Stimulated activated CD4-positive, alpha-beta T cell treated with anti-CD3 and anti-CD28 coated beads, Interleukin-1b, Interleukin-23, amount 100 ng/mL, for 1 hour (primary cell): ENCODE data around the gene KRT6A.

Experiments used
- DNase-seq, 2 donors: peaks; one replicate each; pipeline ENCODE4 v3.0.0-alpha.2; 2020; ENCODE audit warnings: low read depth in 2 of 2

The KRT6A gene

DNA sequence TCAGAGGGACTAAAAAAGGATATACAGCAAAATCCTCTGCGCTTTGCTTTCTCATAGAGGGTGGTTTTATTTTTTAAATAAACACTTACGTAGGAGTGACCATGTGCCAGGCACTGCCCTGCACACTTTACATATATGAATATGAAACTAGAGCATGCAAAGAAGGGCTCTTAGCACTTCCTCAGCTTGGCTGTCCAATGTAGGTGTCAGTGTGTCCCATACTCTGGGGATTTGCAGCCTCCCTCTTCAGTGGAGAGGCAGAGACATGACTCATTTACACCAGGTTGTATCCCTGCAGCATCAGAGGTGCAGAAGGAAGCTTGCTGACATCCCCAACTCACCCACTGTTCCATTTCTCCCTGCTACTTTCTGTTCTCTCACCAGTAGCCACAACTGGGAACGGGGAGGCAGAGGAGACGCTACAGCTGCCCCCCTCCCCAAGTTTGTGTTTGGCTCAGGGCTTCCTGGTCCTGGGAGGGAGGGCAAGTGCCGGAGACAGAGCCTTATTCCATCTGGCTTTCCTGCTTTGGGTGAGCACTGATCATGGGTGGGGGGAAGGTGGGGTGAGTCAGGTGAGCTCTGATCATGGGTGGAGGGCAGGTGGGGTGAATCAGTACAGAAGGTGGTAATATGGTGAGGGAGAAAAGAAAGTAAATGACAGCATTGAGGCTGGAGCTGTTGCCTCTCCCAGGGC lies 32.0 kb upstream of the KRT6A start:
- DNase-seq = no peak

DNA sequence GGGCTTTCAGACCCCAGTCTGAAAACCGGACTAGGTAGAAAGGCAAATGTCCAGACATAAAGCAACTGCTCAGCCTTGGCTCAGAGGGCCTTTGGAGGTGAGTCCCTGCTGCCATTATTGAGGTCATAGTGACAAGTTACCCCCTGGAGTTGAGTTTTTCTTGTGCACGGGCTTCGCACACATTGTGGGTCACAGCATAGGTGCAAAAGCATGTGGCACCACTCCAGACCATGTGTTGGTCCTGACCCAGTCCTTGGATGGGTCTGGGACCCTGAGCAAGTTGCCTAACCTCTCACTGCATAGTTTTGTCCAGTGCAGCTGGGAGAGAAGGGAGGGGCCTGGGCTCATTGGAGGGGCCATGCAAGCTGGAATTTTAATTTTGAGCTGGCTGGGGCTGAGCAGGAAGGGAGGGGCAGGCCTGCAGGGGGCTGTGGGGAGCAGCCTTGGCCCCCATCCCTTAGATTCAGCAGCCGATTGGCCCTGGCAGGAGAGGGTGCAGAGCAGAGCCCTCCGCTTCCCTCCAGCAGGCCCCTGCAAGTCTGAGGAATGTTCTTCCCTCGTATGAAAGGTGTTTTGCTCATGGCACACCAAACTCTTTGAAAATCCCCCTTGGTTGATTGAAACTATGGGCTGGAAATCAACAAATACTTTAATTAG lies 31.3 kb upstream of the KRT6A start:
- no peak for DNase-seq

DNA sequence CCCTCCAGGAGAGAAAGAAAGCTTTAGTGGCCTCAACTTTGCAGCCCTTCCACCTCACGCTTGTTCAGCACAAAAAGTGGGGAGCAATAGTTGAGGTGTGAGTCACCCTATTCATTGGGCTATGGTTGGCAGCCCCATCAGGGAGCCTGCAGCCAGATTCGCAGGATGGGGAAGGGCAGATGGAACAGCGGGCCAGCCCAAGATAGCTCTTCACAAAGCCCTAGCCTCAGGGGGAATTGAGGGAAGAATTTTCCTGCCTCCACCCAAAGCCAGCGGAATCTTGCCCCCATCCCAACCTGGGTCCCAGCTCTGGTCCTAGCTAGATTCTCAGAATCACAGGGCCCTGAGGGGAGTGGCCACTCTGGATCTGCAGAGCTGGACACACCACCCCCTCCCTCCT lies 30.8 kb upstream of the KRT6A start:
- DNase-seq = no peak

DNA sequence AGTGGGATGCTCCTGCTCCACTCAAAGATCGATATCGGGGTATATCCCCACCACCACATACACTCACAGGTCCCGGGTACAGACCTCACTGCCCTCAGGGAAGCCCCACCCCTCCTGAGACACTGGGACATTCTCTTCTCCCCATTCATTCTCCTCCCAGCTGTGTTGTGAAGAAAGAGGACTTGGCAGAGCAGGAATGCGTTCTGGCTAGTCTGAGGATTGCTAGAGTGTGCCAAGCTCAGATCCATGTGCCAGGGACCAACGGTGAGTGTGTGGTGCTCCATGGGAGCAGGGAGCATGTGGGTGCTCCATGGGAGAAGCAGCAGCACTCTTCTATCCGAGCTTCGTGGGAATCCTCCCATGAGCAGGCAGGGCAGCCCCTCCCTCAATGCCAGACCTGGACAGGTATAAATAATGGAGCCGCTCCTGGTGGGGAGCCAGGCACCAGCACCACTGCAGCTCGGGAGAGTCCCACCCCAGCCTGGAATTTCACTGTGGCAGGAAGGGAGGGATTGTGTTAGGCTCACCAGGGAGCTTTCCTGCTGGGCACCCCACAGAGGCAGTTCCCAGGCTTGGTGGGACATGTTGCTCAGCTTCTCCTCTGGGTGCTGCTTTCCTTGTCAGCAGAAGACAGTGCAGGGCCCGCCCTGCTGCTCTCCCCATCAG lies 29.4 kb upstream of the KRT6A start:
- no peak for DNase-seq

DNA sequence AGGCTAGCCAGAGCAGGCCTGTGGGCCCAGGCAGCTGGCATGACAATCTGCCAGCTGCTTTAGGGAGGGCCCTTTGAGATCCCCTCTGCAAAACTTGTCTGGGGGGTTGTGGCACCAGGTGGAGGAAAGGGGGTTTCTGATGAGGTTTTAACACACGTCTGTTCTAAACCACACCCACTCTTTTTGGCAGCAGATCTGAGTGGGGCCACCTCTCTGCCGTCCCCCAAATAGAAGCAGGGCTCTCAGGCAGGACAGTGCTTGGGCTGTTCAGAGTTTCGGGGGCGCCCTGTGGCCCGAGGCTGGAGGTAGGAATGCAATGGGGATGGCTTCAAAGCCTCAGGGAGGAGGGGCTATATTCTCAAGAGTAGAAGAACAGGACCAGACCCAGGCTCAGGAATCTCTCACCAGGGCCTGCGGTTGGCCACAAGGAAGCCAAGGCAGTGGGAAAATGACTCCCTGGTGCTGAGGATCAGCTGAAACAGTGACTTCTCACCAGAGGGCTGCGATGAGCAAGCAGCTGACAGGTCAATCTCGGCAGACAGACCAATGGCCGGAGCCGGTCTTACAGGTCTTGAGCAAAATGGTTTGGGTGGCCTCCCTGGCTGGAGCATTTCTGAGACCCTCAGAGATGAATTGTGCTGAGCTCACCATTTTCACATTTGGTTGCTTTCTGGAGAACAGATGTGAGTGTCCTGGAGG lies 28.7 kb upstream of the KRT6A start:
- no peak for DNase-seq

DNA sequence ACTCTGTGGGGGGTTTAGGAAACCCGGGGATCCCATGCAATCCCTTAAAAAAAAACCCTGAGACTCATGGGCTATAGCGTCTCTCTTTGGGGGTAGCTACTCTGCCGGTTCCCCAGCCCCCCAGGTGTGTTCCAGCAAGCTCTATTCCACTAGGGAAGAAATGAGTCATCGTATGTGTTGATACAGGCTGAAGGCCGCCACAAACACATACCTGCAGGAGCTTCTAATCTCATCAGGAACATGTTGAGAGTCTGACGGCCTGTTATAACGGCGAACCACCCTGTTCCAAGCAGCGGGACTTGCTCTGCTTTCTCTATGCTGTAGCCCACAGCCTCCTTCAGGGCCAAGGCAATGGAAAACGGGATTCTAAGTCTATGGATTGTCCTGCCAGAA lies 28.1 kb upstream of the KRT6A start:
- DNase-seq = no peak

DNA sequence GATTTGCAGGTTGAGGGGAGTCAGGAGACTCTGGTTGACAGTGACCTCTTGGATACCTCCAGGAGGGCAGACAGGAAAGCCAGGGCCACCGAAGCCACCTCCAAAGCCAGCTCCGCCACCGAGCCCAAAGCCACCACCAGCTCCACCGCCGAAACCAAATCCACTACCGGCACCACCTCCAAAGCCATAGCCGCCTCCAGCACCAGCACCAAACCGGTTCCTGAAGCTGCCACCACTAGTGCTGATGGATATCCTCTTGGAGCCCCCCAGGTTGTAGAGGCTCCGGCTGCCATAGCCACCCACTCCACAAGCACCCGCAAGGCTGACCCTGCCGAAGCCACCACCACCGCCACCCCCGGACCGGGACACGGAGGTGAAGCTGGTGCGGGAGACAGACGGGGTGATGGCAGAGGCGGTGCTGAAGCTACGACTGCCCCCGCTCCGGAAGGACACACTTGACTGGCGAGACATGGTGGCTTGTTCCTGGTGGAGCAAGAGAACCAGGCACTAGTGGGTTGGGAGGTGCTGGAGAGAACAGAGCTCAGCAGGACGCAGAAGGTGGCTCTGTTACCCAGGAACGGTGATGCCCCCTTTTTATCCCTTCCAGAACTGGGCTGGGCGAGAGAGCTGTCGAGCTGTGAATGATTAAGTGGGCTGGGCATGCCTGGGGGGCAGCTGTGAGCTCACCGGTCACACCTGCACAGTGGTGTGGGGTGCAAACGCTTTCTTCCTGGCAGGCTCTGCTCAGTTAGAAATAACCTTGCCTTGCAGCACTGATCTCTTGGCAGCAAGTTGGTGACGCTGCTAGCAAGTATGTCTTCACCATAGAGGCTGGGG lies 27.0 kb upstream of the KRT6A start, which contains the start of gene KRT5:
TSS of gene KRT5 (minus strand) at position 569 of the 837 bp plus-strand sequence. CDS start at position 471, 98 bp downstream.
- no peak for DNase-seq

DNA sequence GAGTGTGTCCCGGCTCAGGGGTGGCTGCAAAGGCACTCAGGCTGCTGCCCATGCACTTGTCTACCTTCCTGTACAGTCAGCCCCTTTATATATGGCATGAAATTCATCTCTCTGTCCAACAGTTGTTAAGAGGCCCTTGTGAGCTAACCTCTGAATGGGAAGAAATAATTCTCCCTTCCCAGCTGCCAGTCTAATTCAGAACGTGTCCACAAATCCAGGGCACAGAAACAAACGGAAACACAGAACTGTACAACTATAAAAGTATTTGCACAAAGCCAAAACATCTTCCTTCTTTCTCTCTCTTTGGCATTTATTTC lies 26.3 kb upstream of the KRT6A start:
- no peak for DNase-seq

DNA sequence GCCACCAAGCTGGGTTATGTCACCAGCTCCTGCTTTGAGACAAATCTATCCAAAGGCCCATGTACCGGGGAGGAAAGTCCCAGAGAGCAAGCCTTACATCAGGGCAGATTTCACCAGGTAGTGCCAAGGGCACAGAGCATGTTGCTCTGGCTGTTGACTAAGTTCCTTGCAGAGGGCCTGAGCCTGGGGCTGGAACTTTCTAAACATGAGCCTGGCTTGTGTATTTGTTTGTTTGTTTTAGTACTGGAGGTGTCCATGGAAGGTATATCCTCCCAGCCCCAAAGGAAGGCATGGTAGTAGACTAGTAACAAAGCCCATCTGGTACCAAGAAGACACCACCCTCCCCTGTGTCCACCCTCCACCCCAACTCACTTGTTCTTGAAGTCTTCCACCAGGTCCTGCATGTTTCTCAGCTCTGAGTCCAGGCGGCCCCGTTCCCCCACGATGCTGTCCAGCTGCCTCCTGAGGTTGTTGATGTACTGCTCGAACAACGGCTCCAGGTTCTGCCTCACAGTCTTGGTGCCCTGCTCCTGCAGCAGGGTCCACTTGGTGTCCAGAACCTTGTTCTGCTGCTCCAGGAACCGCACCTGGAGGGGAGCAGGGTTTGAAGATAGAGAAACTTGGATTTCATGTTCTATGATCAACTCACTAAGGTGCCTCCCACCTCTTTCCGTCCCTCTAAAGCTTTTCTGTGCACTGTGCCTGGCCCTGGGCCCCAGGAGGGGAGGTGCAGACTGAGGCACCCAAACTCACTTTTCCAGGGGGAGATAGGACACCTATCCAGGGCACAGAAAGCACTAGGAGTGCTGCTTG lies 25.7 kb upstream of the KRT6A start:
- DNase-seq = no peak

DNA sequence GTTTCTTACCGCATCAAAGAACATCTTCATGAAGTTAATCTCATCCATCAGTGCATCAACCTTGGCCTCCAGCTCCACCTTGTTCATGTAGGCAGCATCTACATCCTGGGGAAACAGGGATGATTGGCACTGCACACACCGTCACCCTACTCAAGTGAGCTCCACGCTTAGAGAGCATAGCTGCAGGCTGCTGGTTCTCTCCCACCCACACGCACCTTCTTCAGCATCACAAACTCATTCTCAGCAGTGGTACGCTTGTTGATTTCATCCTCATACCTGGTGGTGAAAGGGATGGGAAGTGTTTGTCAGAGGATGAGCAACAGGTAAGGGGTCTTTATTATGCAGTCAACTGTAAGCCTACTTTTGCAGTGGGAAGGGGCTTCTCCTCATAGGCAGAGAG lies 24.8 kb upstream of the KRT6A start:
- no peak for DNase-seq

DNA sequence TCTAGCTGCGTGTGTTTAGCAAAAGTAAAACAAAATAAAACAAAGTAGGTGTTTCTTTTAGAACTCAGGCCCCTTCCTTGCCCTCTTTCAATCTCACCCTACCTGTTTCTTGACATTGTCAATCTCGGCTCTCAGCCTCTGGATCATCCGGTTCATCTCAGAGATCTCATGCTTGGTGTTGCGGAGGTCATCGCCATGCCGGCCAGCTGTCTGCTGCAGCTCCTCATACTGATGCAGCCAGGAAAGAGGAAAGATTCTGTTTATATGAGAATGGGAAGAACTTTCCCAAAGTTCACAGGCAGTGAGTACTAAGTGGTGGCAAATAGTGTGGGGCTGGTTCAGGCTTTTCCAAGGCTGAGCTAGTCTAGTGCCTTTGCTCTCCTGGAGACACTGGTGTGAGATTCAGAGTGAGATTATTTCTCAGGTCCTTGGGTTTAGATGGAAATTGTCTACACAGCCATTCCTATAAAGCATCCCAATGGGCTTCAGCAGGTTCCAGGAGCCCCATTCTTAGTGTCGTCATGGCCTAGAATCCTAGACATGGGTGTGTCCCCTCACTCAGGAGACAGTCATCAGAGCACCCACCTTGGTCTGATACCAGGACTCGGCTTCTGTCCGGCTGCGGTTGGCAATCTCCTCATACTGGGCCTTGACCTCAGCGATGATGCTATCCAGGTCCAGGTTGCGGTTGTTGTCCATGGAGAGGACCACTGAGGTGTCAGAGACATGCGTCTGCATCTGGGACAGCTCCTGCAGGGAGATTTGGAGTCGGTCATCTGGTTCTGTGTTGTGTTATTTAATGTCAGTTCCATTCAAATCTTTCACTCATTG lies 24.2 kb upstream of the KRT6A start:
- no peak for DNase-seq

DNA sequence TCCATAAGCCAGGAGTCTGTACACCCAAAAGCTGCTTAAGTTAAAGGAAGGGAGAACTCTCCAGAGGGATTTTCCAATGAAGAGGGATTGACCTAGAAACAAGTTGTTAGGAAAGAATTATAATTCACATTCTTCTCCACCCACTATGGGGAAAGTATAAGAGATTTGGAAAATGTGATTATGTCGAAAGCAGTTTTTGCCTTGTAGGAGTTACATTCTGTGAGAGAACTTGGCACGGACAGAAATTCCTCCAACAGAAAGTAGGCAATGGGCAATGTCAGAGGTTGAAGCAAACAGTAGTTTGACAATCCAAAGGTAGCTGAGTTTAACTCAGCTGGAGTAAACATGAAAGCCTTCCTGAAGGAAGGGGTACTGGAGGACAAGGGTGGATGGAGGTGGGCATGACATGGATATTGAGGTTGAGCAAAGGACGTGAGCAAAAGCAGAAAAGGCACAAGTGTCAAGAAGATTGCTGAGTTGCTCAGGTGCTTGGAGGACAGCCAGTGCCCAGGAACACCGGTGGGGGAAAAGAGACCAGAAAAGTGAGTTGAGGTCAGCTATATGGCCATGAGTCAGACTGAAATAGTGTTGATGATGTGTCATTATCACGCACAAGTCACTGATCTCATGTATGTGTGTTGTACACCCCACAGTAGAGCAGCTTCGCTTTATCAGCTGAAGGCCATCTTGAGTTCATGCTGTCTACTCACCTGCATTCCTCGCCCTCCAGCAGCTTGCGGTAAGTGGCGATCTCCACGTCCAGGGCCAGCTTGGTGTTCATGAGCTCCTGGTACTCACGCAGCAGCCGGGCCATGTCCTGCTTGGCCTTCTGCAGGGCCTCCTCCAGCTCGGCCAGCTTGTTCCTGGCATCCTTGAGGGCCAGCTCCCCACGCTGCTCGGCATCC lies 23.1 kb upstream of the KRT6A start:
- no peak for DNase-seq

DNA sequence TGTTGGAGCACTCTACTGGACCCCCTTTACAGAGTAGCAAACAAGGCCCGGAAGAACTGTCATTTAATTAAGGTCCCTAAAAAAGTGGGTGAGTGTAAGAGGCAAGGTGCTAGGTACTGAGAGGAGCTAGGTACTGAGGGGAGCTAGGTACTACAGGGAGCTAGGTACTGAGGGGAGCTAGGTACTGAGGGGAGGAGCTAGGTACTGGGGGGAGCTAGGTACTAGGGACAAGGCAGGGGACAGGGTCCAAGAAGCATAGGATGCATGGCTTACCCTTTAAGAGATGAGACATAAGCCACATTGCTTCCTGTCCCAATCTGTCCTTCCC lies 22.2 kb upstream of the KRT6A start:
- DNase-seq = no peak

DNA sequence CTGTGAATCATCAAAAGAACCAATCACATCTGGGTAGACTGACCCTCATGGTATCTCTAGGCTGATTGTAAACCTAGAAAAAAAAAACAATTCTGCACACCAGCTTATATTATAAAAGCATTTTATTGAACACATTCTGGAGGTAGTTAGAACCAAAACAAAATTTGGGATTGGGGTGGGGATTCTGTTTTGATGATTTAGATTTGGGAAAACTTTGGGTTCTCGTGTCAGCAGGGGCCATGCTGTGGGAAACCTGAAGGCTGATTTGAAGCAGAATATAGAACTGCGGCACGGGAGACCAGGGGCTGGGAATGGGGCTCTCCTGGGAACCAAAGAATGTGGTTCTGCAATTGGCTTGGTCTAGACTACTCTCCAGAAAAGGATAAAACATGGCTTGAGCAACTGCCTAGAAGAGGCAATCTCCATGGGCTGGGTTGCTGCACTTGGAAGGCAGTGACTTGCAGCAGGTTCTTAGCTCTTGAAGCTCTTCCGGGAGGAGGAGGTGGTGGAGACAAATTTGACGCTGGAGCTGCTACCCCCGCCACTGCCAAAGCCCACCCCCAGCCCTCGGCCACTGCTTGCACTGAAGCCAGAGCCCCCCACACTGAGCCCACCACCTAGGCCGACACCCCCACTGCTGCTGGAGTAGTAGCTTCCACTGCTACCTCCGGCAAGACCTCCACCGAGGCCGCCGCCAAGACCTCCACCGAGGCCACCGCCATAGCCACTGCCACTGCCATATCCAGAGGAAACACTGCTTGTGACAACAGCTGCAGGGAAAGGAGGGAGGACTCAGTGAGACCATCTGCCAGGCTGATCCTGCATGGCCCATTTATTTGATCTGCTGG lies 21.6 kb upstream of the KRT6A start:
- no peak for DNase-seq

DNA sequence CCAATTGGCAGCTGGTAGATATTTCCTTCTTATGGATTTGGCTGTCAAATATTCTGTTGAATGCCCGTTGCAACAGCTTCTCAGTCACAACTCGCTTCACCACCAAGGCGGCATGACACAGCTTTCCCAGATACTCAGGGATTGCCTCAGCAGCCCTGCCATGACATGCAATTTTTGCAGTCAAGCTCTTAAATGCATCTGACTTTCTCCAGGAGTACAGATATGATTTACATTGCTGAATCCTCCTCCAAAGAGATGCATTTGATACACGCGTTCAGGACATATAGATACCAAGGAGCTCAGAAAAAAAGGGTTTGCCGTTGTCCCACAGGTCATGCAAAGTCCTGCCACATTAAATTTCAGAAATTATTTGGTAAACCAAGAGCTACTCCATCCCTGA lies 20.7 kb upstream of the KRT6A start:
- no peak for DNase-seq

DNA sequence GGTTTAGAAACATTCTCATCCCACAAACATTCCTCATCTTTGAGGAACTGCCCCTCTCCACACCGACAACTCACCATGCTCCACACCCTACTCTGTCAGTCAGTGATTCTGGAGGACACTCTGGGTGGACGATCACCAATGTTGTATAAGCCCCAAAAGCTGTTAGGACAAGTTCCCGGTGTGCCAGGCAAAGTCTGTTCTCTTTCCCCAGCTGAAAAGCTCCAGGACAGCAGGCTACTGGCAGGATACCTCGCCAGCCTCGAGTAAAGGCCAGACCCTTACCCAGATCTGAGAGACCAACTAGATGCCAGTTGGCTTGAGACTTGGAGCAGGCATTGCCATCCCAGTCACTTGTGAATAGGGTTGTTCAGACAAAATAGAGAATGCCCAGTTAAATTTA lies 15.2 kb upstream of the KRT6A start:
- no peak for DNase-seq

DNA sequence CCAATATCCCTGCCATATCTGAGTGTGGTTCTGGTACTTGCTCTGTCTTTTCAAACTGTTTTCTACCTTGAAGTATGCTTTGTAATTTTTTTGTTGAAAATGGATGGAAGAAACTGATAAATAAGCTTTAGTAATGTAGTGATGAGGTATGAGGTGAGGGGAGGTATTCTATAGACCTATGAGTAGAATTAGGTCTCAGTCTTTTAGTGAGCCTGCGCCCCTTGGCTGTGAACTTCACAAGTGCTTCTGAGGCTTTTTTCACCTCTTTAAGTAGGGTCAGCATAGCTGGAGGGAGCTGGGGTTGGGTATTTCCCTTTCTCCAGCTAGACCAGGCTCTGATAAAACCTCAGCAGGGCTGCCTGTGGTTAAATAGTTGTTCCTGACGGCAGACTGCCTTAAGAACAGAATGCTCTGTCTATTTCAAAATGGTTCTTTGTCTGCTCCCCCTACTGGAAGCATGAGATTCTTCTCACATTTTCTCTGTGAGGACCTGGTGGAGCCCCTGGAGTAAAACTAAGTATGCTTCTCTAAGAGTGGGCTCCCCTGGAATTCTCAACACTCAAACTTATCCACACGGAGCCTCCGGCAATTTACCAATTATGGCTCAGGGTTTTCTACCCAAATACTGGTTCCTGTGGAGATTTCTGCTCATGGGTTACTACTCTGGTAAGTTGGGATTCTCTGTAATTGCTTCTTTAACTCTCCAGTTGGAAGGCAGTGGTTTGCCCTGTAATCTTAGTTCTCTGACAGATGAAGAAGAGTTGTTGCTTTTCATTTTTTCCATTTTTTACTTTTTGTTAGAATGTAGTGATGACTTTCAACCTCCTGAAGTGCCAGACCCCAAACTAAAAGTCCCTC lies 14.0 kb upstream of the KRT6A start:
- no peak for DNase-seq
